ENCODE measurements around the gene FSTL1. TPM values are rescaled to one million over a fixed set of nuclear protein-coding genes. Genes with fewer than 3 reads are reported as not detected.

The FSTL1 gene
- polyA plus RNA-seq, 1 of the 3 experiments (the other 2 are of a cell fraction) = 329 TPM

GRCh38 chr3:120364101-120364500 lies 86.7 kb downstream of the FSTL1 start:
- Histone ChIP-seq H3F3A (replicated peaks; ENCODE audit: insufficient read depth) (no peaks in the 10 kb centered on the region), H3K4me3 (ENCODE audit: low read depth in 2 of 2, low read length in 1 of 2) (no peak overlapping the region), H3K9ac (no peak overlapping the region), H3K36me3 (replicated peaks in 1 of 2; ENCODE audit: control insufficient read depth in 1 of 2, insufficient read depth in 2 of 2, low read length in 1 of 2) (no peaks in the 10 kb centered on the region), H3K4me1 (ENCODE audit: control insufficient read depth in 1 of 2, insufficient read depth in 2 of 2, low read depth in 1 of 2, low read length in 1 of 2) (no peaks in the 10 kb centered on the region), H2AFZ (ENCODE audit: low read depth) (no peak overlapping the region), H3K9me3 (no peaks in the 10 kb centered on the region), H3K9me2 (no peaks in the 10 kb centered on the region), H3K4me2 (no peak overlapping the region), H4K20me1 (ENCODE audit: insufficient read depth) (no peaks in the 10 kb centered on the region), H3K27ac (ENCODE audit: low read depth in 2 of 2, low read length in 1 of 2) (no peak overlapping the region), H3K27me3 (ENCODE audit: insufficient read depth) (no peaks in the 10 kb centered on the region), H3K79me2 (ENCODE audit: insufficient read depth) (no peaks in the 10 kb centered on the region)
- CTCF ChIA-PET = no interaction called here
- WGBS (ENCODE audit: low lambda C conversion rate) = 26% methylated on average over 1 of the region's 1 CpG
- TF ChIP-seq USF1 (IDR thresholded peaks at IDR 0.05; ENCODE audit: borderline replicate concordance, low read depth) = no peak
- no peak for TF ChIP-seq SMC3 (IDR thresholded peaks at IDR 0.05; ENCODE audit: low read depth, low read length)
- no peak for TF ChIP-seq FOSL2 (IDR thresholded peaks at IDR 0.05; ENCODE audit: borderline replicate concordance, low read depth)
- no peak for TF ChIP-seq YY1 (IDR thresholded peaks at IDR 0.05; ENCODE audit: low read depth)
- TF ChIP-seq ZBTB33 (IDR thresholded peaks at IDR 0.05; ENCODE audit: borderline replicate concordance, low read depth) = no peak
- TF ChIP-seq TAF1 (IDR thresholded peaks at IDR 0.05; ENCODE audit: borderline replicate concordance, low read depth, low read length) = no peak
- TF ChIP-seq FOXM1 (IDR thresholded peaks at IDR 0.05; ENCODE audit: low read depth) = no peak
- no peak for TF ChIP-seq NFIC (IDR thresholded peaks at IDR 0.05; ENCODE audit: borderline replicate concordance)
- TF ChIP-seq SIN3A (IDR thresholded peaks at IDR 0.05; ENCODE audit: borderline replicate concordance, low read depth, low read length) = no peak
- no peak for DNase-seq
- POLR2A ChIA-PET = no interaction called here

GRCh38 chr3:120357807-120358206 lies 93.0 kb downstream of the FSTL1 start:
- TF ChIP-seq RAD21 (IDR thresholded peaks at IDR 0.05; ENCODE audit: low read length) = no peak
- no peak for TF ChIP-seq FOXJ3 (CRISPR knock-in tag; IDR thresholded peaks at IDR 0.05)
- TF ChIP-seq MEF2A (IDR thresholded peaks at IDR 0.05; ENCODE audit: borderline replicate concordance, low read depth) = no peak
- TF ChIP-seq RXRA (IDR thresholded peaks at IDR 0.05; ENCODE audit: borderline replicate concordance, low read depth) = no peak
- TF ChIP-seq FOXM1 (IDR thresholded peaks at IDR 0.05; ENCODE audit: low read depth) = no peak
- TF ChIP-seq MXI1 (IDR thresholded peaks at IDR 0.05; ENCODE audit: low read depth, low read length) = no peak
- TF ChIP-seq FOSL2 (IDR thresholded peaks at IDR 0.05; ENCODE audit: borderline replicate concordance, low read depth) = no peak
- no peaks in the 10 kb centered on the region for H3K9me2 ChIP-seq
- H3K9me3 ChIP-seq = no peaks in the 10 kb centered on the region
- H3K27ac ChIP-seq (ENCODE audit: low read depth in 2 of 2, low read length in 1 of 2) = no peak overlapping the region
- H3K9ac ChIP-seq = no peak overlapping the region
- no peaks in the 10 kb centered on the region for H3K36me3 ChIP-seq (replicated peaks in 1 of 2; ENCODE audit: control insufficient read depth in 1 of 2, insufficient read depth in 2 of 2, low read length in 1 of 2)
- no peak overlapping the region for H2AFZ ChIP-seq (ENCODE audit: low read depth)
- H3K4me1 ChIP-seq (ENCODE audit: control insufficient read depth in 1 of 2, insufficient read depth in 2 of 2, low read depth in 1 of 2, low read length in 1 of 2) = no peaks in the 10 kb centered on the region
- DNase-seq = no peak
- H3K79me2 ChIP-seq (ENCODE audit: insufficient read depth) = no peaks in the 10 kb centered on the region
- no peaks in the 10 kb centered on the region for H3K27me3 ChIP-seq (ENCODE audit: insufficient read depth)
- H4K20me1 ChIP-seq (ENCODE audit: insufficient read depth) = no peaks in the 10 kb centered on the region
- ChIA-PET POLR2A (no interaction called here), CTCF (interaction anchor here (2.9 kb wide), 1 partner anchor 59 kb away, joined by 6 read pairs; no protein-coding TSS in a partner anchor)
- no peak overlapping the region for H3K4me2 ChIP-seq
- H3K4me3 ChIP-seq (ENCODE audit: low read depth in 2 of 2, low read length in 1 of 2) = no peak overlapping the region
- no peaks in the 10 kb centered on the region for H3F3A ChIP-seq (replicated peaks; ENCODE audit: insufficient read depth)

All from SK-N-SH (cell line).